Muscle of leg (tissue), 11 donors: ENCODE measurements around the gene PDGFC. TPM values are rescaled to one million over a fixed set of nuclear protein-coding genes. Genes with fewer than 3 reads are reported as not detected.
A peak's percentile ranks its signal among the peaks of the same experiment; 100 is the strongest.
"Not testable (repeated sequence)": the region's sequence is repeated elsewhere in the genome, so short reads cannot be mapped to it uniquely, and the experiment has no call there.

Source experiments
- DNase-seq: peaks from one replicate; pipeline ENCODE4 v3.0.0; 2013
- H3K27ac ChIP-seq: one replicate; pipeline ENCODE4 v1.5.1; 2013; ENCODE audit warnings: mild to moderate bottlenecking, low read length, control low read depth
- H3K27me3 ChIP-seq: one replicate; pipeline ENCODE4 v1.6.1; 2013; ENCODE audit warnings: low read length; ENCODE audit not compliant: control insufficient read depth, insufficient read depth
- H3K36me3 ChIP-seq: one replicate; pipeline ENCODE4 v1.6.1; 2013; ENCODE audit warnings: low read length; ENCODE audit not compliant: control insufficient read depth, insufficient read depth
- H3K4me1 ChIP-seq: one replicate; pipeline ENCODE4 v1.6.1; 2013; ENCODE audit warnings: low read length; ENCODE audit not compliant: control insufficient read depth, insufficient read depth
- H3K4me3 ChIP-seq: one replicate; pipeline ENCODE4 v1.5.1; 2013; ENCODE audit warnings: low read length, control low read depth
- H3K9me3 ChIP-seq: replicated peaks from 2 replicates; pipeline ENCODE4 v1.6.1; 2013; ENCODE audit warnings: low read depth, low read length; ENCODE audit not compliant: control insufficient read depth
- WGBS: methylation state at CpG from one replicate; pipeline ENCODE4 v1.1.5; 2013; ENCODE audit warnings: missing lambda C conversion rate; ENCODE audit not compliant: insufficient coverage; 5-methylcytosine and 5-hydroxymethylcytosine counted together
- polyA plus RNA-seq, 8 donors: library from polyadenylated mRNA; unstranded; fragments of 120-200 nt; gene quantifications; one replicate each; pipeline versions ENCODE4 v1.2.1 to v1.2.3, GENCODE V29; 2013; ENCODE audit warnings: inconsistent platforms in 1 of 8, low replicate concordance in 1 of 8; ENCODE audit not compliant: insufficient read length in 8 of 8, insufficient read depth in 1 of 8
- total RNA-seq: library from RNA; stranded (reverse); fragments of 120-200 nt; gene quantifications from one replicate; pipeline ENCODE4 v1.2.4, GENCODE V29; 2013

The PDGFC gene
- total and polyA plus RNA-seq, 9 donors = 27.7 to 50.9 (median 34.6) TPM

- no peak for DNase-seq
- no CpG with 5 or more reads among the region's 4 CpGs for WGBS
- no peaks in the 10 kb centered on the region for H3K36me3 ChIP-seq
- H3K4me3 ChIP-seq = no peak overlapping the region
- no peaks in the 10 kb centered on the region for H3K9me3 ChIP-seq
- H3K4me1 ChIP-seq = peaks cover 16% of the 10 kb centered on the region
- no peak overlapping the region for H3K27ac ChIP-seq
- H3K27me3 ChIP-seq = no peaks in the 10 kb centered on the region
Measured at GRCh38 chr4:156942991-156943390, 28.6 kb downstream of the PDGFC start.

GRCh38 chr4:156941940-156942548 is 29.6 kb downstream of the PDGFC start:
- Histone ChIP-seq H3K36me3 (no peaks in the 10 kb centered on the region), H3K27ac (peak overlapping the region; percentile 72), H3K4me3 (peak overlapping the region; percentile 0), H3K9me3 (no peaks in the 10 kb centered on the region), H3K4me1 (peaks cover 16% of the 10 kb centered on the region), H3K27me3 (no peaks in the 10 kb centered on the region)
- WGBS = 8% methylated on average over 5 of the region's 7 CpGs
- DNase-seq = peak; percentile 83

- Histone ChIP-seq H3K4me3 (no peak overlapping the region), H3K27ac (no peak overlapping the region), H3K27me3 (no peaks in the 10 kb centered on the region), H3K9me3 (peaks cover 3% of the 10 kb centered on the region), H3K4me1 (peaks cover 8% of the 10 kb centered on the region), H3K36me3 (no peaks in the 10 kb centered on the region)
- no CpG with 5 or more reads among the region's 2 CpGs for WGBS
- no peak for DNase-seq
Measured at GRCh38 chr4:156939801-156940200, 31.8 kb downstream of the PDGFC start.

- Histone ChIP-seq H3K9me3 (peaks cover 3% of the 10 kb centered on the region), H3K27me3 (no peaks in the 10 kb centered on the region), H3K27ac (no peak overlapping the region), H3K4me1 (peaks cover 3% of the 10 kb centered on the region), H3K36me3 (no peaks in the 10 kb centered on the region), H3K4me3 (no peak overlapping the region)
- DNase-seq = no peak
- no CpG with 5 or more reads among the region's 3 CpGs for whole genome bisulfite sequencing
Measured at GRCh38 chr4:156939139-156939538, 32.5 kb downstream of the PDGFC start.

GRCh38 chr4:156934259-156934635 is 37.4 kb downstream of the PDGFC start:
- peaks cover 3% of the 10 kb centered on the region for H3K9me3 ChIP-seq
- no peaks in the 10 kb centered on the region for H3K27me3 ChIP-seq
- WGBS = no CpG with 5 or more reads among the region's 2 CpGs
- H3K4me1 ChIP-seq = no peaks in the 10 kb centered on the region
- no peak overlapping the region for H3K27ac ChIP-seq
- H3K36me3 ChIP-seq = no peaks in the 10 kb centered on the region
- H3K4me3 ChIP-seq = no peak overlapping the region
- DNase-seq = no peak

GRCh38 chr4:156933633-156934258 is 37.9 kb downstream of the PDGFC start:
- no peaks in the 10 kb centered on the region for H3K4me1 ChIP-seq
- no peaks in the 10 kb centered on the region for H3K27me3 ChIP-seq
- WGBS = 75% methylated on average over 2 of the region's 5 CpGs
- DNase-seq = no peak
- H3K9me3 ChIP-seq = peaks cover 3% of the 10 kb centered on the region
- H3K4me3 ChIP-seq = no peak overlapping the region
- no peaks in the 10 kb centered on the region for H3K36me3 ChIP-seq
- H3K27ac ChIP-seq = no peak overlapping the region

- WGBS = no CpG with 5 or more reads among the region's 2 CpGs
- not testable (repeated sequence) for H3K27ac ChIP-seq, H3K9me3 ChIP-seq
Measured at GRCh38 chr4:156932360-156932759, 39.2 kb downstream of the PDGFC start.

GRCh38 chr4:156931267-156931666 is 40.3 kb downstream of the PDGFC start:
- no peaks in the 10 kb centered on the region for H3K4me1 ChIP-seq
- DNase-seq = no peak
- no peak overlapping the region for H3K4me3 ChIP-seq
- H3K9me3 ChIP-seq = peaks cover 2% of the 10 kb centered on the region
- H3K27ac ChIP-seq = no peak overlapping the region
- no CpG with 5 or more reads among the region's 2 CpGs for WGBS
- H3K27me3 ChIP-seq = no peaks in the 10 kb centered on the region
- no peaks in the 10 kb centered on the region for H3K36me3 ChIP-seq

More at GRCh38 chr4:156932360-156932759, 39.2 kb downstream of the PDGFC start:
- H3K4me1 ChIP-seq, H3K4me3 ChIP-seq, H3K27me3 ChIP-seq, DNase-seq, H3K36me3 ChIP-seq: not testable (repeated sequence)

GRCh38 chr4:156929386-156930105 is 42.1 kb downstream of the PDGFC start:
- no peaks in the 10 kb centered on the region for H3K9me3 ChIP-seq
- no peaks in the 10 kb centered on the region for H3K27me3 ChIP-seq
- H3K36me3 ChIP-seq = no peaks in the 10 kb centered on the region
- no peak overlapping the region for H3K27ac ChIP-seq
- DNase-seq = no peak
- no CpG with 5 or more reads among the region's 3 CpGs for WGBS
- H3K4me3 ChIP-seq = no peak overlapping the region
- H3K4me1 ChIP-seq = no peaks in the 10 kb centered on the region

GRCh38 chr4:156924774-156925315 is 46.8 kb downstream of the PDGFC start:
- Histone ChIP-seq H3K27me3 (no peaks in the 10 kb centered on the region), H3K4me3 (no peak overlapping the region), H3K4me1 (no peaks in the 10 kb centered on the region), H3K27ac (no peak overlapping the region), H3K36me3 (no peaks in the 10 kb centered on the region), H3K9me3 (no peaks in the 10 kb centered on the region)
- no peak for DNase-seq
